ENCODE results near the gene GABBR2. TPM values are rescaled to one million over a fixed set of nuclear protein-coding genes. Genes with fewer than 3 reads are reported as not detected.

GABBR2 gene
- total RNA-seq, 1 donor from 2014 or later = 116 TPM

- peaks cover 11% of the 10 kb centered on the region for H3K36me3 Mint-ChIP-seq (ENCODE audit: unreplicated experiment)
- peaks cover 14% of the 10 kb centered on the region for H3K9me3 Mint-ChIP-seq (ENCODE audit: unreplicated experiment)
- H3K4me3 Mint-ChIP-seq (ENCODE audit: unreplicated experiment) = no peak overlapping the region
- H3K27me3 Mint-ChIP-seq (ENCODE audit: unreplicated experiment) = peaks cover 5% of the 10 kb centered on the region
- peaks cover 24% of the 10 kb centered on the region for H3K4me1 Mint-ChIP-seq (ENCODE audit: low read depth, unreplicated experiment)
- no peak overlapping the region for H3K27ac Mint-ChIP-seq (ENCODE audit: unreplicated experiment)
- no peak for DNase-seq
- no peak for TF ChIP-seq CTCF (IDR thresholded peaks at IDR 0.05; ENCODE audit: partially characterized antibody, unreplicated experiment)
Observed at GRCh38 chr9:98449871-98450270, 258.9 kb downstream of the GABBR2 start.

GRCh38 chr9:98445576-98445975, 263.2 kb downstream of the GABBR2 start:
- peak overlapping the region; percentile 74 for H3K4me3 Mint-ChIP-seq (ENCODE audit: unreplicated experiment)
- H3K4me1 Mint-ChIP-seq (ENCODE audit: low read depth, unreplicated experiment) = peaks cover 46% of the 10 kb centered on the region
- peaks cover 10% of the 10 kb centered on the region for H3K9me3 Mint-ChIP-seq (ENCODE audit: unreplicated experiment)
- H3K36me3 Mint-ChIP-seq (ENCODE audit: unreplicated experiment) = peaks cover 4% of the 10 kb centered on the region
- H3K27ac Mint-ChIP-seq (ENCODE audit: unreplicated experiment) = peak overlapping the region; percentile 88
- peaks cover 5% of the 10 kb centered on the region for H3K27me3 Mint-ChIP-seq (ENCODE audit: unreplicated experiment)
- no peak for TF ChIP-seq CTCF (IDR thresholded peaks at IDR 0.05; ENCODE audit: partially characterized antibody, unreplicated experiment)
- peak; percentile 21 for DNase-seq

GRCh38 chr9:98444601-98445000, 264.1 kb downstream of the GABBR2 start:
- Mint-ChIP-seq H3K27ac (ENCODE audit: unreplicated experiment) (peak overlapping the region; percentile 81), H3K36me3 (ENCODE audit: unreplicated experiment) (no peaks in the 10 kb centered on the region), H3K9me3 (ENCODE audit: unreplicated experiment) (peaks cover 6% of the 10 kb centered on the region), H3K4me1 (ENCODE audit: low read depth, unreplicated experiment) (peaks cover 46% of the 10 kb centered on the region), H3K27me3 (ENCODE audit: unreplicated experiment) (peaks cover 5% of the 10 kb centered on the region), H3K4me3 (ENCODE audit: unreplicated experiment) (no peak overlapping the region)
- TF ChIP-seq CTCF (IDR thresholded peaks at IDR 0.05; ENCODE audit: partially characterized antibody, unreplicated experiment) = no peak
- no peak for DNase-seq

- Mint-ChIP-seq H3K27ac (ENCODE audit: unreplicated experiment) (peak overlapping the region; percentile 65), H3K4me1 (ENCODE audit: low read depth, unreplicated experiment) (peaks cover 41% of the 10 kb centered on the region), H3K9me3 (ENCODE audit: unreplicated experiment) (peaks cover 6% of the 10 kb centered on the region), H3K4me3 (ENCODE audit: unreplicated experiment) (no peak overlapping the region), H3K27me3 (ENCODE audit: unreplicated experiment) (peaks cover 5% of the 10 kb centered on the region), H3K36me3 (ENCODE audit: unreplicated experiment) (no peaks in the 10 kb centered on the region)
- no peak for TF ChIP-seq CTCF (IDR thresholded peaks at IDR 0.05; ENCODE audit: partially characterized antibody, unreplicated experiment)
- DNase-seq = no peak
Observed at GRCh38 chr9:98442541-98442940, 266.2 kb downstream of the GABBR2 start.

- Mint-ChIP-seq H3K36me3 (ENCODE audit: unreplicated experiment) (no peaks in the 10 kb centered on the region), H3K4me3 (ENCODE audit: unreplicated experiment) (no peak overlapping the region), H3K4me1 (ENCODE audit: low read depth, unreplicated experiment) (peaks cover 38% of the 10 kb centered on the region), H3K27ac (ENCODE audit: unreplicated experiment) (peak overlapping the region; percentile 50), H3K27me3 (ENCODE audit: unreplicated experiment) (peaks cover 5% of the 10 kb centered on the region), H3K9me3 (ENCODE audit: unreplicated experiment) (peaks cover 6% of the 10 kb centered on the region)
- TF ChIP-seq CTCF (IDR thresholded peaks at IDR 0.05; ENCODE audit: partially characterized antibody, unreplicated experiment) = no peak
- no peak for DNase-seq
Observed at GRCh38 chr9:98442114-98442513, 266.6 kb downstream of the GABBR2 start.
